Esophagus squamous epithelium (tissue), 4 donors: ENCODE data around the gene CARS2.

Experiments used
- POLR2A ChIP-seq, 4 donors: fragments of 450-650 bp; IDR thresholded peaks; one replicate each; pipeline ENCODE4 v1.6.1; 2017; ENCODE audit warnings: antibody characterized with exemption in 4 of 4, mild to moderate bottlenecking in 4 of 4, moderate library complexity in 3 of 4
- TF ChIP-seq, protein P1 (sequence below), 6 experiments: fragments of 450-650 bp in 4 of 6; fragments of 200-600 bp in 2 of 6; sonication (generic) in 2 of 6; IDR thresholded peaks; one replicate each; pipeline ENCODE4 v1.5.1; 2016 to 2019; ENCODE audit warnings: antibody characterized with exemption in 6 of 6, mild to moderate bottlenecking in 4 of 6, moderate library complexity in 4 of 6

DNA sequence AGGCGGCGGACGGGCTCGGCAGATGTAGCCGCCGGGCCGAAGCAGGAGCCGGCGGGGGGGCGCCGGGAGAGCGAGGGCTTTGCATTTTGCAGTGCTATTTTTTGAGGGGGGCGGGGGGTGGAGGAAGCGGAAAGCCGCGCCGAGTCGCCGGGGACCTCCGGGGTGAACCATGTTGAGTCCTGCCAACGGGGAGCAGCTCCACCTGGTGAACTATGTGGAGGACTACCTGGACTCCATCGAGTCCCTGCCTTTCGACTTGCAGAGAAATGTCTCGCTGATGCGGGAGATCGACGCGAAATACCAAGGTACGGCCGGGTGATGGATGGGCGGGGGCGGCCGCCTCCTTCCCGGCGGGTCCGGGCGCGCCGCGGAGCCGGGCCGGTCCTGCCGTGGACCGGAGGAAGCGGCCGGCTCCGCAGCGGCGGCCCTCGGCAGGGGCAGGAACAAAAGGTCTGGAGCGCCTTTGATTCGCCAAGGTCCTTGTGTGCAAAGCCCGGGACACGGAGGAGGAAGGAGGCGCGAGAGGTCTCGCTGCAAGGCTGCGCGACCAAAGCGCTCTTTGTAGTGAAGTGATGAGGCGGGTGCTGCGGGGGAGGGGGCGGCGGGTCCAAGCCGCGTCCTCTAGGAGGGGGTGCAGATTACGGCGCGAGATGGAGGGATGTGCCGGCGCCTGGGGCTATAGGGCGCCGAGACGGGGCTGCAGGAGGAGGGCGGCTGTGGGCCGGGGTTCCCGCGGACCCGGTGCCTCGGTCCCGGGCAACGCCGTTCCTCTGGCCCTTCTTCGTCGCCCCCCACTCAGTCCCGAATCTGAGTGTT lies 8.3 kb upstream of the CARS2 start:
- TF ChIP-seq, protein P1, sequence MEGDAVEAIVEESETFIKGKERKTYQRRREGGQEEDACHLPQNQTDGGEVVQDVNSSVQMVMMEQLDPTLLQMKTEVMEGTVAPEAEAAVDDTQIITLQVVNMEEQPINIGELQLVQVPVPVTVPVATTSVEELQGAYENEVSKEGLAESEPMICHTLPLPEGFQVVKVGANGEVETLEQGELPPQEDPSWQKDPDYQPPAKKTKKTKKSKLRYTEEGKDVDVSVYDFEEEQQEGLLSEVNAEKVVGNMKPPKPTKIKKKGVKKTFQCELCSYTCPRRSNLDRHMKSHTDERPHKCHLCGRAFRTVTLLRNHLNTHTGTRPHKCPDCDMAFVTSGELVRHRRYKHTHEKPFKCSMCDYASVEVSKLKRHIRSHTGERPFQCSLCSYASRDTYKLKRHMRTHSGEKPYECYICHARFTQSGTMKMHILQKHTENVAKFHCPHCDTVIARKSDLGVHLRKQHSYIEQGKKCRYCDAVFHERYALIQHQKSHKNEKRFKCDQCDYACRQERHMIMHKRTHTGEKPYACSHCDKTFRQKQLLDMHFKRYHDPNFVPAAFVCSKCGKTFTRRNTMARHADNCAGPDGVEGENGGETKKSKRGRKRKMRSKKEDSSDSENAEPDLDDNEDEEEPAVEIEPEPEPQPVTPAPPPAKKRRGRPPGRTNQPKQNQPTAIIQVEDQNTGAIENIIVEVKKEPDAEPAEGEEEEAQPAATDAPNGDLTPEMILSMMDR (IDR thresholded peaks at IDR 0.05): peak in 2 of 6 experiments; percentile 4 to 8
- TF ChIP-seq POLR2A (IDR thresholded peaks at IDR 0.05): no peak
